ENCODE data around the gene TSPAN19.
A peak's percentile ranks its signal among the peaks of the same experiment; 100 is the strongest.

Gene TSPAN19

DNA sequence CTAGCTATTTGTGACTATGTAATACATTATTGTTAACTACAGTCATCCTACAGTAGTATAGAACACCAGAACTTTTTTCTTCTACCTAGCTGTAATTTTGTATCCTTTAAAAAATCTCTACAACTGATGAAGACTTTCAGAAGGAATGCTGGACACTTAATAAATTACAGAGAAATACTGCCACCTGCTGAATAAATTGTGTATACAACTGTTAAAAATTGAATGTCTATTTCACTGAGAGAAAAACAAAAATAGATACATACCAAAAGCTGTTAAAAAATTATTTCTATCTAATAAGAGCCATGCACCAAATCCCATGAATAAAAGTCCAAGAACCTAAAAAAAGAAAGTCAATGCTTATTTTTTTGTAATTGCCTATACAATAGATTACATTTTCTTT is 6.6 kb downstream of the TSPAN19 start:
- TF ChIP-seq, protein P1, sequence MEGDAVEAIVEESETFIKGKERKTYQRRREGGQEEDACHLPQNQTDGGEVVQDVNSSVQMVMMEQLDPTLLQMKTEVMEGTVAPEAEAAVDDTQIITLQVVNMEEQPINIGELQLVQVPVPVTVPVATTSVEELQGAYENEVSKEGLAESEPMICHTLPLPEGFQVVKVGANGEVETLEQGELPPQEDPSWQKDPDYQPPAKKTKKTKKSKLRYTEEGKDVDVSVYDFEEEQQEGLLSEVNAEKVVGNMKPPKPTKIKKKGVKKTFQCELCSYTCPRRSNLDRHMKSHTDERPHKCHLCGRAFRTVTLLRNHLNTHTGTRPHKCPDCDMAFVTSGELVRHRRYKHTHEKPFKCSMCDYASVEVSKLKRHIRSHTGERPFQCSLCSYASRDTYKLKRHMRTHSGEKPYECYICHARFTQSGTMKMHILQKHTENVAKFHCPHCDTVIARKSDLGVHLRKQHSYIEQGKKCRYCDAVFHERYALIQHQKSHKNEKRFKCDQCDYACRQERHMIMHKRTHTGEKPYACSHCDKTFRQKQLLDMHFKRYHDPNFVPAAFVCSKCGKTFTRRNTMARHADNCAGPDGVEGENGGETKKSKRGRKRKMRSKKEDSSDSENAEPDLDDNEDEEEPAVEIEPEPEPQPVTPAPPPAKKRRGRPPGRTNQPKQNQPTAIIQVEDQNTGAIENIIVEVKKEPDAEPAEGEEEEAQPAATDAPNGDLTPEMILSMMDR (IDR thresholded peaks at IDR 0.05; ENCODE audit: insufficient read depth, low read length, missing control alignments), result no peak
- POLR2A ChIA-PET, result no interaction called here
- DNase-seq (ENCODE audit: low read depth, low spot score), result no peak
- CTCF ChIA-PET, result interaction anchor here (0.7 to 11.4 kb wide), 18 partner anchors 10 to 177 kb away, joined by 3 to 296 read pairs (median 4); no protein-coding TSS in a partner anchor
- H3K4me3 ChIP-seq (ENCODE audit: low read depth, low read length), result no peak overlapping the region

DNA sequence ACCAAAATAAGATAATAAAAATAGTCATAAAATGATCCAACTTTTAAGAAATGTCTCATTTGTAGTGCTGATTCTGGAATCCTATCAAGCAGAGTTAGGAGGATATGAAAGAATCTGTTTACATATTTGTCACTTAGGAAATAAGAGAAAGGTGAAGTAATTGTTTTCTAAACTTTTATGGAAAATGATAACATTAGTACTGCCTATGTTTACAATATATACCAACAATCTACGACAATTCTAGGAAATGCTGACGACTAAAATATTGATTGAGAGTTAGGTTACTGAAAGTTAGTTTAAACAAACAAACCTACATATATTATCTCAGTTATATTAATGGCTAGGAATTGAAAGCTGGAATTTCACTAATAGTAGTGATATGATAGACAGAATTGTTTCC is 18.0 kb downstream of the TSPAN19 start:
- ChIA-PET POLR2A (no interaction called here), CTCF (interaction anchor here (1.3 to 1.8 kb wide), 2 partner anchors 12 to 143 kb away, joined by 8 read pairs; no protein-coding TSS in a partner anchor)
- H3K4me3 ChIP-seq (ENCODE audit: low read depth, low read length), result no peak overlapping the region
- DNase-seq (ENCODE audit: low read depth, low spot score), result no peak
- TF ChIP-seq, protein P1 (IDR thresholded peaks at IDR 0.05; ENCODE audit: insufficient read depth, low read length, missing control alignments), result no peak

DNA sequence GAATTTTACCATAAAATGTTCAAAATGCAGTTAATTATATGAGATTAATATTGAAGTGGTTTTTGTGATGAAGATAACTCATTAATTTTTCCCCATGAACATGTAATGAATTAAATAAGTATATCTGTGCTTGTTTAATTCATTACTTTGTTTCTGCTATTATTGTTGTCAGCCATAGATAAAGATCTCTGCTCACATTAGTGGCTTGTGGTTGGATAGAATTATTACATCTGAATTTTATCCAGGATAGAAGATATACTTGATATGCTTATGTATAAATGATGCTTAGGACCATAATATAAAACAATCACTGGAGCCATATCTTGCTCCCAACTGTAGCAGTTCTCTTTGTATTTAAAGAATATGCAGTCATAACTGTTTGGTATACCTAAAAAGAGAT is 18.5 kb downstream of the TSPAN19 start:
- CTCF ChIA-PET, result interaction anchor here (1.8 kb wide), 1 partner anchor 12 kb away, joined by 8 read pairs; no protein-coding TSS in a partner anchor
- POLR2A ChIA-PET, result no interaction called here
- TF ChIP-seq, protein P1 (IDR thresholded peaks at IDR 0.05; ENCODE audit: insufficient read depth, low read length, missing control alignments), result no peak
- no peak for DNase-seq (ENCODE audit: low read depth, low spot score)
- H3K4me3 ChIP-seq (ENCODE audit: low read depth, low read length), result no peak overlapping the region

DNA sequence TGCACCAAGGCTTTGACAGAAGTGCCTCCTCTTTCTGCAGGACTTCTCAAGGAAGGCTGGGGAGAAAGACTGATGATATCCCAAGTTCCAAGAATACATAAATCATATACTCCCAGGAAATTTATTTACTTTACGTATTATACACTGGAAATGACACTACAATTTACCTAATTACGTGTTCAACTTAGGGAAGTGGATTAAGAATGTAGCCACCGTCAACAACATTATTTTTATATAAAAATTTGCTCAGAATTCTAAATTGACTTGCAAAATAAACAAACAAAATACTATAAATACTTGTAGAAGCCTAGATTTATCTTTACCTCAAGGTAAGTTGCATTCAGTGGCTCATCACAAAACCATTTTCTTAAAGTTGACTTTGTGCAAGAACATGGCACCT is 18.9 kb downstream of the TSPAN19 start:
- no peak for DNase-seq (ENCODE audit: low read depth, low spot score)
- POLR2A ChIA-PET, result no interaction called here
- CTCF ChIA-PET, result no interaction called here
- TF ChIP-seq, protein P1 (IDR thresholded peaks at IDR 0.05; ENCODE audit: insufficient read depth, low read length, missing control alignments), result no peak
- no peak overlapping the region for H3K4me3 ChIP-seq (ENCODE audit: low read depth, low read length)

DNA sequence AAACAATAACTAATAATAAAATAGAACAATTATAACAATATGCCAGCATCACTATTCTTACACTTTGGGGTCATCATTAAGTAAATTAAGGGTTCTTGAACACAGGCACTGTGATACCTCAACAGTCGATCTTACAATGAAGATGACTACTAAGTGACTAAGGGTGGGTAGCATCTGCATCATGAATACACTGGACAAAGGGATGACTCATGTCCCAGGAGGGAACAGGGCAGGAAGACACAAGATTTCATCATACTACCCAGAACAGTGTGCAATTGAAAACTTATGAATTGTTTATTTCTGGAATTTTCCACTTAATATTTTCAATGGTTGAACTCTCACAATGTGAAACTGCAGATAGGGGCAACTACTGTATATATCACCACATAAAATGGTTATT is 19.7 kb downstream of the TSPAN19 start:
- TF ChIP-seq, protein P1 (IDR thresholded peaks at IDR 0.05; ENCODE audit: insufficient read depth, low read length, missing control alignments), result no peak
- CTCF ChIA-PET, result interaction anchor here (0.9 kb wide), 1 partner anchor 14 kb away, joined by 3 read pairs; no protein-coding TSS in a partner anchor
- H3K4me3 ChIP-seq (ENCODE audit: low read depth, low read length), result no peak overlapping the region
- POLR2A ChIA-PET, result no interaction called here
- peak; percentile 41 for DNase-seq (ENCODE audit: low read depth, low spot score)

DNA sequence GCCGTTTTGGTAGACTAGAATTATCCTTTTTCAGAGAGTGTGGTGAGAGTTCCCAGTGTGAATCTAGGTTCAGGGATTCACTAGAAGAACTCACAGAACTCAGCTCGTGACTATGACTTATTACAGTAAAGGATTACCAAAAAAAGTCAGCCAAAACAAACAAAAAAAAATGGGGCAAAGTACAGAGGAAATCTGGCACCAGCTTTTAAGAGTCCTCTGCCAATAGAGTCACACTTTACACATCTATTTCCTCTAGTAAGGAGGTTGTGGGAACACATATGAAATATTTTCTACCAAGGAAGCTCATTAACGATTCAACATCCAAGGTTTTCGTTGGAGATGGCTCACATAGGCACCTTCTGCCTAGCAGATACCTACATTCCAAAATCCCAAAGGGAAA is 28.2 kb downstream of the TSPAN19 start:
- DNase-seq (ENCODE audit: low read depth, low spot score), result no peak

More for the DNA sequence above, 28.2 kb downstream of the TSPAN19 start:
- ChIA-PET POLR2A (no interaction called here), CTCF (no interaction called here)
- TF ChIP-seq, protein P1 (IDR thresholded peaks at IDR 0.05; ENCODE audit: insufficient read depth, low read length, missing control alignments), result no peak
- H3K4me3 ChIP-seq (ENCODE audit: low read depth, low read length), result no peak overlapping the region

Data from AG04449 (cell line).